Measurements from ENCODE around the gene LRMDA. TPM values are rescaled to one million over a fixed set of nuclear protein-coding genes. Genes with fewer than 3 reads are reported as not detected.

The LRMDA gene
- total and polyA plus RNA-seq, 10 of the 15 experiments (the other 5 are each of a cell fraction or from before 2014, with no cell fraction given), result 0.07 to 0.54 (median 0.29) TPM; not detected in 4

DNA sequence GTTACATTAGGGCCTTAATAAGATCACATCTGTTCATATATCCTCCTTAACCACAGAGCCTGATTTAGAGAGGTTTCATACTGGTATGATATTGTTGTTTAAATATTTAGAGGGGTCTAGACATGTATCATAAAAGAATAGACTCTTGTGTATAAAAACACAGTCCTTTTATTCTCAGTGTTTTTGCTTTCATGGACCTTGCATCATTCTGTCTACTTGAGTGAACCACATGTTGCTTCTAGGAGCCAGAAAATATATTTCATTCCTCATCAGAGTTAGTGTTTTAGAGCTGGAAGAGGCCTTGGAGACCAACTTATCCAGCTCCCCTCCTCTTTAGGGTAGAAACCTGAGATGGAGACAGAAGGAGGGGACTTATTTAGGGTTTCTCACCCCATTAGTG lies 312.8 kb downstream of the LRMDA start:
- no peak overlapping the region for H3K27ac ChIP-seq (ENCODE audit: control insufficient read depth, insufficient read depth)
- H3K4me2 ChIP-seq (ENCODE audit: control insufficient read depth, insufficient read depth), result no peak overlapping the region
- H3K9me3 ChIP-seq (replicated peaks; ENCODE audit: control insufficient read depth, insufficient read depth, low read length), result no peaks in the 10 kb centered on the region; the same call in 2 of the 3 replicates
- H3K36me3 ChIP-seq (ENCODE audit: control insufficient read depth in 2 of 2, insufficient read depth in 2 of 2, low read length in 1 of 2), result no peaks in the 10 kb centered on the region
- no peak overlapping the region for H2AFZ ChIP-seq (ENCODE audit: control insufficient read depth, low read depth, low read length)
- ATAC-seq (no peak), DNase-seq (ENCODE audit: low read depth, low spot score) (no peak), FAIRE-seq (no peak)
- no peaks in the 10 kb centered on the region for H4K20me1 ChIP-seq (ENCODE audit: control insufficient read depth, insufficient read depth)
- BruUV-seq (replicated peaks), result no TSS peak
- H3K9ac ChIP-seq (ENCODE audit: control insufficient read depth, insufficient read depth, low read length), result no peak overlapping the region
- no peaks in the 10 kb centered on the region; a peak in 1 of 4 replicates for H3K27me3 ChIP-seq (replicated peaks in 1 of 2; ENCODE audit: control insufficient read depth in 2 of 2, insufficient read depth in 2 of 2, low read length in 1 of 2)
- ChIA-PET CTCF (interaction anchor here (1.0 kb wide), 1 partner anchor 15 kb away, joined by 5 read pairs; no protein-coding TSS in a partner anchor), RAD21 (ENCODE audit: unreplicated experiment) (interaction anchor here (1.4 kb wide), 1 partner anchor 292 kb away, joined by 3 read pairs; no protein-coding TSS in a partner anchor), POLR2A (interaction anchor here (0.6 kb wide), 1 partner anchor 48 kb away, joined by 4 read pairs; no protein-coding TSS in a partner anchor), SMC1A (ENCODE audit: uncharacterized antibody, unreplicated experiment) (no interaction called here)
- TF ChIP-seq ZZZ3 (IDR thresholded peaks at IDR 0.05; ENCODE audit: control insufficient read depth, insufficient read length, low read depth) (no peak), MEF2B (IDR thresholded peaks at IDR 0.05; ENCODE audit: partially characterized antibody, poor library complexity, severe bottlenecking) (no peak), ZBTB33 (IDR thresholded peaks at IDR 0.05) (no peak), ZSCAN29 (IDR thresholded peaks at IDR 0.05) (no peak)
- TF ChIP-seq, protein P1, sequence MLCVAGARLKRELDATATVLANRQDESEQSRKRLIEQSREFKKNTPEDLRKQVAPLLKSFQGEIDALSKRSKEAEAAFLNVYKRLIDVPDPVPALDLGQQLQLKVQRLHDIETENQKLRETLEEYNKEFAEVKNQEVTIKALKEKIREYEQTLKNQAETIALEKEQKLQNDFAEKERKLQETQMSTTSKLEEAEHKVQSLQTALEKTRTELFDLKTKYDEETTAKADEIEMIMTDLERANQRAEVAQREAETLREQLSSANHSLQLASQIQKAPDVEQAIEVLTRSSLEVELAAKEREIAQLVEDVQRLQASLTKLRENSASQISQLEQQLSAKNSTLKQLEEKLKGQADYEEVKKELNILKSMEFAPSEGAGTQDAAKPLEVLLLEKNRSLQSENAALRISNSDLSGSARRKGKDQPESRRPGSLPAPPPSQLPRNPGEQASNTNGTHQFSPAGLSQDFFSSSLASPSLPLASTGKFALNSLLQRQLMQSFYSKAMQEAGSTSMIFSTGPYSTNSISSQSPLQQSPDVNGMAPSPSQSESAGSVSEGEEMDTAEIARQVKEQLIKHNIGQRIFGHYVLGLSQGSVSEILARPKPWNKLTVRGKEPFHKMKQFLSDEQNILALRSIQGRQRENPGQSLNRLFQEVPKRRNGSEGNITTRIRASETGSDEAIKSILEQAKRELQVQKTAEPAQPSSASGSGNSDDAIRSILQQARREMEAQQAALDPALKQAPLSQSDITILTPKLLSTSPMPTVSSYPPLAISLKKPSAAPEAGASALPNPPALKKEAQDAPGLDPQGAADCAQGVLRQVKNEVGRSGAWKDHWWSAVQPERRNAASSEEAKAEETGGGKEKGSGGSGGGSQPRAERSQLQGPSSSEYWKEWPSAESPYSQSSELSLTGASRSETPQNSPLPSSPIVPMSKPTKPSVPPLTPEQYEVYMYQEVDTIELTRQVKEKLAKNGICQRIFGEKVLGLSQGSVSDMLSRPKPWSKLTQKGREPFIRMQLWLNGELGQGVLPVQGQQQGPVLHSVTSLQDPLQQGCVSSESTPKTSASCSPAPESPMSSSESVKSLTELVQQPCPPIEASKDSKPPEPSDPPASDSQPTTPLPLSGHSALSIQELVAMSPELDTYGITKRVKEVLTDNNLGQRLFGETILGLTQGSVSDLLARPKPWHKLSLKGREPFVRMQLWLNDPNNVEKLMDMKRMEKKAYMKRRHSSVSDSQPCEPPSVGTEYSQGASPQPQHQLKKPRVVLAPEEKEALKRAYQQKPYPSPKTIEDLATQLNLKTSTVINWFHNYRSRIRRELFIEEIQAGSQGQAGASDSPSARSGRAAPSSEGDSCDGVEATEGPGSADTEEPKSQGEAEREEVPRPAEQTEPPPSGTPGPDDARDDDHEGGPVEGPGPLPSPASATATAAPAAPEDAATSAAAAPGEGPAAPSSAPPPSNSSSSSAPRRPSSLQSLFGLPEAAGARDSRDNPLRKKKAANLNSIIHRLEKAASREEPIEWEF (IDR thresholded peaks at IDR 0.05; ENCODE audit: insufficient replicate concordance, low read depth, low read length), result no peak
- TF ChIP-seq, protein P2, sequence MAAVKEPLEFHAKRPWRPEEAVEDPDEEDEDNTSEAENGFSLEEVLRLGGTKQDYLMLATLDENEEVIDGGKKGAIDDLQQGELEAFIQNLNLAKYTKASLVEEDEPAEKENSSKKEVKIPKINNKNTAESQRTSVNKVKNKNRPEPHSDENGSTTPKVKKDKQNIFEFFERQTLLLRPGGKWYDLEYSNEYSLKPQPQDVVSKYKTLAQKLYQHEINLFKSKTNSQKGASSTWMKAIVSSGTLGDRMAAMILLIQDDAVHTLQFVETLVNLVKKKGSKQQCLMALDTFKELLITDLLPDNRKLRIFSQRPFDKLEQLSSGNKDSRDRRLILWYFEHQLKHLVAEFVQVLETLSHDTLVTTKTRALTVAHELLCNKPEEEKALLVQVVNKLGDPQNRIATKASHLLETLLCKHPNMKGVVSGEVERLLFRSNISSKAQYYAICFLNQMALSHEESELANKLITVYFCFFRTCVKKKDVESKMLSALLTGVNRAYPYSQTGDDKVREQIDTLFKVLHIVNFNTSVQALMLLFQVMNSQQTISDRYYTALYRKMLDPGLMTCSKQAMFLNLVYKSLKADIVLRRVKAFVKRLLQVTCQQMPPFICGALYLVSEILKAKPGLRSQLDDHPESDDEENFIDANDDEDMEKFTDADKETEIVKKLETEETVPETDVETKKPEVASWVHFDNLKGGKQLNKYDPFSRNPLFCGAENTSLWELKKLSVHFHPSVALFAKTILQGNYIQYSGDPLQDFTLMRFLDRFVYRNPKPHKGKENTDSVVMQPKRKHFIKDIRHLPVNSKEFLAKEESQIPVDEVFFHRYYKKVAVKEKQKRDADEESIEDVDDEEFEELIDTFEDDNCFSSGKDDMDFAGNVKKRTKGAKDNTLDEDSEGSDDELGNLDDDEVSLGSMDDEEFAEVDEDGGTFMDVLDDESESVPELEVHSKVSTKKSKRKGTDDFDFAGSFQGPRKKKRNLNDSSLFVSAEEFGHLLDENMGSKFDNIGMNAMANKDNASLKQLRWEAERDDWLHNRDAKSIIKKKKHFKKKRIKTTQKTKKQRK (IDR thresholded peaks at IDR 0.05; ENCODE audit: low read depth, low read length), result no peak
- no peaks in the 10 kb centered on the region for H3K79me2 ChIP-seq (ENCODE audit: control insufficient read depth, insufficient read depth, low read length)
- no peak overlapping the region for H3K4me3 ChIP-seq
- no peaks in the 10 kb centered on the region for H3K4me1 ChIP-seq (ENCODE audit: control insufficient read depth, insufficient read depth, low read length)
- intact Hi-C loops (cut with micrococcal nuclease; ENCODE audit: unreplicated experiment), result no loop called here
- in situ Hi-C loops (cut with MboI), result no loop called here

Data from GM12878 (cell line).